ENCODE results near the gene SEMA4C. TPM values are rescaled to one million over a fixed set of nuclear protein-coding genes. Genes with fewer than 3 reads are reported as not detected.

The SEMA4C gene
- total RNA-seq, 1 donor from 2014 or later: 39.1 TPM

DNA sequence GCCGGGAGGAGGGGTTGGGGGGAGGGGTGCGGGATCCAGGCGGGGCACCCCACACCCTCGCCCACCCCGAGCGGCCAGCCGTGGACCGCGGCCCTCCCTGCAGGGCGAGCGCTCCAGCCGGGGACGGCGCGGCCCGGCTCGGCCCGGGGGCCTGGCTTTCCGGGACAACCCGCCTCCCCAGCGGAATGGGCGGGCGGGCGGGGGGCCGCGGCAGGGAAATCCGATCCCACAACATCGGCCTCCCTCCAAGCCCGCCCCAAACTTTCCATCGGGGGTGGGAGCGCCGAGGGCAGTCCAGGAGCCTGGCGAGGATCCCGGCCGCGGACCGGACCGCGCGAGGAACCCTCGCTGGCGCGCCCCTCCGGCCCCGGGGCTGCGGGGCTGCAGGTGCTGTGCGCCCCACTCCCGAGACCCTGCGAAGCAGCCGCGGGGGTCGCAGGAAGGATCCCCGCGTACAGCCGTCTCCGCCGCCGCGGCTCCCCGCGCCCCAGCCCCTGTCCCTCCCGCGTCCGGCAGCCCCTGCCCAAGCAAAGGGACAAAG is 529 bp downstream of the SEMA4C start:
- peak overlapping the region; percentile 84 for H3K4me3 ChIP-seq
- peak overlapping the region; percentile 7 for H2AFZ ChIP-seq (replicated peaks)
- H3K4me1 Mint-ChIP-seq: peaks cover 41% of the 10 kb centered on the region
- peaks cover 25% of the 10 kb centered on the region for H3F3A ChIP-seq (ENCODE audit: low read depth)
- TF ChIP-seq EZH2phosphoT487 (IDR thresholded peaks at IDR 0.05) (no peak), EZH2 (IDR thresholded peaks at IDR 0.05) (no peak)
- TF ChIP-seq, protein P1, sequence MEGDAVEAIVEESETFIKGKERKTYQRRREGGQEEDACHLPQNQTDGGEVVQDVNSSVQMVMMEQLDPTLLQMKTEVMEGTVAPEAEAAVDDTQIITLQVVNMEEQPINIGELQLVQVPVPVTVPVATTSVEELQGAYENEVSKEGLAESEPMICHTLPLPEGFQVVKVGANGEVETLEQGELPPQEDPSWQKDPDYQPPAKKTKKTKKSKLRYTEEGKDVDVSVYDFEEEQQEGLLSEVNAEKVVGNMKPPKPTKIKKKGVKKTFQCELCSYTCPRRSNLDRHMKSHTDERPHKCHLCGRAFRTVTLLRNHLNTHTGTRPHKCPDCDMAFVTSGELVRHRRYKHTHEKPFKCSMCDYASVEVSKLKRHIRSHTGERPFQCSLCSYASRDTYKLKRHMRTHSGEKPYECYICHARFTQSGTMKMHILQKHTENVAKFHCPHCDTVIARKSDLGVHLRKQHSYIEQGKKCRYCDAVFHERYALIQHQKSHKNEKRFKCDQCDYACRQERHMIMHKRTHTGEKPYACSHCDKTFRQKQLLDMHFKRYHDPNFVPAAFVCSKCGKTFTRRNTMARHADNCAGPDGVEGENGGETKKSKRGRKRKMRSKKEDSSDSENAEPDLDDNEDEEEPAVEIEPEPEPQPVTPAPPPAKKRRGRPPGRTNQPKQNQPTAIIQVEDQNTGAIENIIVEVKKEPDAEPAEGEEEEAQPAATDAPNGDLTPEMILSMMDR (IDR thresholded peaks at IDR 0.05): no peak
- H3K4me2 ChIP-seq: peak overlapping the region; percentile 99
- no peaks in the 10 kb centered on the region for H3K36me3 ChIP-seq
- no peaks in the 10 kb centered on the region for H3K9me3 Mint-ChIP-seq
- peak; percentile 79 for DNase-seq (ENCODE audit: low spot score)
- H3K27me3 ChIP-seq: no peaks in the 10 kb centered on the region
- peaks cover 19% of the 10 kb centered on the region for H3K4me1 ChIP-seq
- H3K9ac ChIP-seq: peak overlapping the region; percentile 86
- no peak overlapping the region for H3K27ac Mint-ChIP-seq
- peaks cover 37% of the 10 kb centered on the region for H4K20me1 ChIP-seq (ENCODE audit: low read depth)
- H3K27me3 Mint-ChIP-seq (ENCODE audit: insufficient read depth, low read depth): peaks cover 14% of the 10 kb centered on the region
- peak overlapping the region; percentile 80 for H3K27ac ChIP-seq
- no peaks in the 10 kb centered on the region for H3K9me3 ChIP-seq (ENCODE audit: low read depth)
- H3K4me3 Mint-ChIP-seq: peak overlapping the region; percentile 69
- H3K79me2 ChIP-seq (ENCODE audit: low read depth): peaks cover 60% of the 10 kb centered on the region
- H3K36me3 Mint-ChIP-seq: peaks cover 4% of the 10 kb centered on the region

DNA sequence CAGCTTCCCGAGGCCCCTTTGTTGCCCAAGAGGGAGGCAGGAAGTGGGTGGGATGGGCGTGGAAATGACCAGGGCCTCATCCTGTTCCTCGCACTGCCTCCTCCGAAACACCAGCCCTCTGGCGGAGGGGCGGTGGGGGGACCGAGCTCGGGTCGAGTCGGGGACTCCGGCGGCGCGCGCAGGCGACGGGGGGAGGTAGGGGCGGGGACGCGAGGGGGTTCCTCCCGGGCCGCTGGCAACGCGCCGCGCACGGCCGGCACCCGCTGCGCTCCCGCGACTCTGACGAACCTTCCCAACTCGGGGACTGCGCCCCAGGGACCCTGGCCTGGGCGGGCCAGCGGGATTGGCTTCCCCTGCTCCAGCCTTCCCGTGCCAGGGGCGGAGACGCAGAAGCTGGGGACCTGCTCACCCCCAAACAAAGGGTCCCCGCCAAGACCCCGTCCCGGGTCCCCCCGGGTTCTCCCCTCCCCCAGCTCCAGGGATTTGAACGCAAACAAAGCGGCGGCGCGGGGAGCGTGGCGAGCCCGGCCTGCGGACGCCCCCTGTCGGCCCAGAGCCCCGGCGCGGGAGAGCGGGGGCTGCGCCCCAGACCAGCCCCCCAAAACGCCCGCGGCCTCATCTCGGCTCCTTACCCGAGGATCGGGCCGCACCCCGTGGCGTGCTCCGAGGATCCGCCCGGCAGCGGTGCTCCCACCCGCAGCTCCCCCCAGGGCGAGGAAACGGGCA is 1.2 kb downstream of the SEMA4C start:
- Histone ChIP-seq H4K20me1 (ENCODE audit: low read depth) (peaks cover 42% of the 10 kb centered on the region), H3K79me2 (ENCODE audit: low read depth) (peaks cover 63% of the 10 kb centered on the region), H3K36me3 (no peaks in the 10 kb centered on the region), H3K9me3 (ENCODE audit: low read depth) (no peaks in the 10 kb centered on the region), H3F3A (ENCODE audit: low read depth) (peaks cover 18% of the 10 kb centered on the region), H3K4me1 (peaks cover 19% of the 10 kb centered on the region), H3K9ac (peak overlapping the region; percentile 86), H3K4me2 (peak overlapping the region; percentile 99), H2AFZ (replicated peaks) (peak overlapping the region; percentile 7), H3K27ac (peak overlapping the region; percentile 80), H3K4me3 (peak overlapping the region; percentile 84), H3K27me3 (no peaks in the 10 kb centered on the region)
- H3K4me1 Mint-ChIP-seq: peaks cover 38% of the 10 kb centered on the region
- H3K36me3 Mint-ChIP-seq: peaks cover 4% of the 10 kb centered on the region
- peaks cover 14% of the 10 kb centered on the region for H3K27me3 Mint-ChIP-seq (ENCODE audit: insufficient read depth, low read depth)
- TF ChIP-seq EZH2 (IDR thresholded peaks at IDR 0.05): no peak
- TF ChIP-seq, protein P1 (IDR thresholded peaks at IDR 0.05): peak; percentile 86
- peak overlapping the region; percentile 86 for H3K27ac Mint-ChIP-seq
- no peaks in the 10 kb centered on the region for H3K9me3 Mint-ChIP-seq
- DNase-seq (ENCODE audit: low spot score): peak; percentile 89
- H3K4me3 Mint-ChIP-seq: peak overlapping the region; percentile 90

DNA sequence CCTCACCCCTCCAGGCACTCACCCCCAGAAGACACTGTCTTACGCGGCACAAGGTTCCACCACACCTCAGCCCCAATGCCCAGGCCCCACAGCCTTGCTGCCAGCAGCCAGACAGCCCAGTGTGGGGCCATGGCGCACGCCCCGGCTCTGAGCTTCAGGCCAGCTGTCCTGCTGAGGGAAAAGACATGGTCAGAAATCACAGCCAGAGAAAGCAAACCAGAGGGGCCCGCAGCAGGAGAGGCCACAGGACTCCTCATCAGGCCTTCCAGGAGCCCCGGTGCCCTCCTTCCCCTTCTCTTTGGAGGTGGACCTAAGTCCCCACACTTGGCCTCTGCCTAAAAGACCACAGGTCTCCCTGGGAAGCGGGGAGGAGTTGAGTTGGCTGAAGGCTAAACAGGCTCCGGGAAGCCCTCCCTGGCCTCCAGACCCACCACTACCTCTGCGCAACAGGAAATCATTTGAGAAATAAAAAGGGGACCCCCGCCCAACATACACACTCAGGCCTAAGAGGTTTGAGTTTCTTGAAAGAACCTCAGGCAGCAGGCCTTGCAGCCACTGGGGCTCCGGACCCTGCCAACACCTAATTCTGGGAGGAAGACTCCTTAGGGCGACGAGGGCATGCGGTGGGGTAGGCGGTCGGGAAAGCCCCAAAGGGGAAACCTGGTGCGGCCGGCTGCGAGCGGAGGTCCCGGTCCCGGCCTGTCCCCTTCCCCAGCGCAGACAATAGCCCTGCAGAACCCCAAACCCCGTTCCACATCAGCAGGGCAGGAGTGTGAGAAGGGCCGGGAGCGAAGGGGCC is 1.9 kb downstream of the SEMA4C start:
- peaks cover 19% of the 10 kb centered on the region for H3K4me1 ChIP-seq
- H3K27ac ChIP-seq: peak overlapping the region; percentile 80
- peak overlapping the region; percentile 86 for H3K9ac ChIP-seq
- H4K20me1 ChIP-seq (ENCODE audit: low read depth): peaks cover 49% of the 10 kb centered on the region
- peaks cover 34% of the 10 kb centered on the region for H3K4me1 Mint-ChIP-seq
- DNase-seq (ENCODE audit: low spot score): no peak
- H3K27ac Mint-ChIP-seq: peak overlapping the region; percentile 90
- peak overlapping the region; percentile 84 for H3K4me3 ChIP-seq
- H3K36me3 ChIP-seq: no peaks in the 10 kb centered on the region
- H3K27me3 ChIP-seq: no peaks in the 10 kb centered on the region
- peaks cover 9% of the 10 kb centered on the region for H3K36me3 Mint-ChIP-seq
- TF ChIP-seq EZH2phosphoT487 (IDR thresholded peaks at IDR 0.05) (no peak), EZH2 (IDR thresholded peaks at IDR 0.05) (no peak)
- TF ChIP-seq, protein P1 (IDR thresholded peaks at IDR 0.05): no peak
- no peaks in the 10 kb centered on the region for H3K9me3 Mint-ChIP-seq
- peaks cover 68% of the 10 kb centered on the region for H3K79me2 ChIP-seq (ENCODE audit: low read depth)
- peak overlapping the region; percentile 90 for H3K4me3 Mint-ChIP-seq
- H3K27me3 Mint-ChIP-seq (ENCODE audit: insufficient read depth, low read depth): peaks cover 16% of the 10 kb centered on the region
- H3K4me2 ChIP-seq: peak overlapping the region; percentile 99
- H2AFZ ChIP-seq (replicated peaks): no peak overlapping the region
- peaks cover 11% of the 10 kb centered on the region for H3F3A ChIP-seq (ENCODE audit: low read depth)
- no peaks in the 10 kb centered on the region for H3K9me3 ChIP-seq (ENCODE audit: low read depth)

All from neural progenitor cell (in vitro differentiated cells).